ENCODE results near the gene LZIC. TPM values are rescaled to one million over a fixed set of nuclear protein-coding genes. Genes with fewer than 3 reads are reported as not detected.

LZIC gene
- total RNA-seq, 1 experiment from 2014 or later = 32.5 TPM

- no peak overlapping the region for H3K4me2 ChIP-seq (ENCODE audit: low read length)
- H3K36me3 ChIP-seq (ENCODE audit: low read depth, low read length) = no peaks in the 10 kb centered on the region
- no peak overlapping the region for H3K27ac ChIP-seq (ENCODE audit: low read length)
- H3F3A ChIP-seq (ENCODE audit: low read length, unreplicated experiment) = no peaks in the 10 kb centered on the region
- peaks cover 13% of the 10 kb centered on the region for H3K4me1 ChIP-seq (ENCODE audit: insufficient read depth, low read length)
- no peak for DNase-seq
- H4K20me1 ChIP-seq (ENCODE audit: low read length) = no peaks in the 10 kb centered on the region
- BruUV-seq (replicated peaks) = no TSS peak
- H3K27me3 ChIP-seq (ENCODE audit: low read length) = no peaks in the 10 kb centered on the region
- ATAC-seq = no peak
- H3K4me3 ChIP-seq (ENCODE audit: low read length) = no peak overlapping the region
- H2AFZ ChIP-seq (ENCODE audit: low read length) = no peak overlapping the region
- intact Hi-C loops (cut with micrococcal nuclease) = no loop called here
- no peak overlapping the region for H3K9ac ChIP-seq (ENCODE audit: low read length)
- no peaks in the 10 kb centered on the region for H3K9me2 ChIP-seq (replicated peaks; ENCODE audit: low read length)
- POLR2A ChIA-PET (ENCODE audit: unreplicated experiment) = interaction anchor here (0.6 to 0.8 kb wide), 2 partner anchors 14 to 603 kb away, joined by 3 to 4 read pairs; no protein-coding TSS in a partner anchor
- no peak for TF ChIP-seq EZH2phosphoT487 (IDR thresholded peaks at IDR 0.05; ENCODE audit: borderline replicate concordance, low read length)
- TF ChIP-seq, protein P1, sequence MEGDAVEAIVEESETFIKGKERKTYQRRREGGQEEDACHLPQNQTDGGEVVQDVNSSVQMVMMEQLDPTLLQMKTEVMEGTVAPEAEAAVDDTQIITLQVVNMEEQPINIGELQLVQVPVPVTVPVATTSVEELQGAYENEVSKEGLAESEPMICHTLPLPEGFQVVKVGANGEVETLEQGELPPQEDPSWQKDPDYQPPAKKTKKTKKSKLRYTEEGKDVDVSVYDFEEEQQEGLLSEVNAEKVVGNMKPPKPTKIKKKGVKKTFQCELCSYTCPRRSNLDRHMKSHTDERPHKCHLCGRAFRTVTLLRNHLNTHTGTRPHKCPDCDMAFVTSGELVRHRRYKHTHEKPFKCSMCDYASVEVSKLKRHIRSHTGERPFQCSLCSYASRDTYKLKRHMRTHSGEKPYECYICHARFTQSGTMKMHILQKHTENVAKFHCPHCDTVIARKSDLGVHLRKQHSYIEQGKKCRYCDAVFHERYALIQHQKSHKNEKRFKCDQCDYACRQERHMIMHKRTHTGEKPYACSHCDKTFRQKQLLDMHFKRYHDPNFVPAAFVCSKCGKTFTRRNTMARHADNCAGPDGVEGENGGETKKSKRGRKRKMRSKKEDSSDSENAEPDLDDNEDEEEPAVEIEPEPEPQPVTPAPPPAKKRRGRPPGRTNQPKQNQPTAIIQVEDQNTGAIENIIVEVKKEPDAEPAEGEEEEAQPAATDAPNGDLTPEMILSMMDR (conservative IDR thresholded peaks at IDR 0.05; ENCODE audit: low read depth, low read length) = no peak
- TF ChIP-seq EZH2 (IDR thresholded peaks at IDR 0.05; ENCODE audit: low read length, unreplicated experiment) = no peak
- H3K79me2 ChIP-seq (ENCODE audit: low read length) = peaks cover 61% of the 10 kb centered on the region
- CTCF ChIA-PET = no interaction called here
- H3K9me3 ChIP-seq (ENCODE audit: low read length) = no peaks in the 10 kb centered on the region
Observed at GRCh38 chr1:9906466-9906865, 36.7 kb downstream of the LZIC start.

DNA sequence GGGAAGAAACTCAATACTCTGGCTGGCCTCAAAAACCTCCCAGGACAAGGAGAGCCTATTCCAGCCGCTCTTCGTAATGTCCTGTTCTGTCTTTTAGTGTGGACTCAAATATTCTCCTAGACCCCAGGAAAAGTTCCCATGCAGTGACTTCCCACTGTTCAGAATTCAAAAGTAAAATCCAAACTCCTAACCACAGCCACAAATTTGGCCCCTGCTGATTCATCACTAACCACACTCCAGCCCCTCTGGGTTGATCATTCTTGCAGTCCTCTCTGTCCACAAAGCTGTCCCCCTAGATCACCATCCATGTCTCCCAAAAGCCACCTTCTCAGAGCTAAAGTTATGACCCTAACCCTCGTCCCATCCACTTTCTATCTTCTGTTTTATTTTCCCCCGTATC lies 38.2 kb downstream of the LZIC start:
- ATAC-seq (no peak), DNase-seq (no peak)
- H3K4me3 ChIP-seq (ENCODE audit: low read length) = no peak overlapping the region
- H3K9me3 ChIP-seq (ENCODE audit: low read length) = no peaks in the 10 kb centered on the region
- TF ChIP-seq, protein P1 (conservative IDR thresholded peaks at IDR 0.05; ENCODE audit: low read depth, low read length) = no peak
- TF ChIP-seq EZH2 (IDR thresholded peaks at IDR 0.05; ENCODE audit: low read length, unreplicated experiment) (no peak), EZH2phosphoT487 (IDR thresholded peaks at IDR 0.05; ENCODE audit: borderline replicate concordance, low read length) (no peak)
- H3K27ac ChIP-seq (ENCODE audit: low read length) = no peak overlapping the region
- H3K4me1 ChIP-seq (ENCODE audit: insufficient read depth, low read length) = peaks cover 13% of the 10 kb centered on the region
- H3F3A ChIP-seq (ENCODE audit: low read length, unreplicated experiment) = no peaks in the 10 kb centered on the region
- ChIA-PET POLR2A (ENCODE audit: unreplicated experiment) (no interaction called here), CTCF (interaction anchor here (0.6 kb wide), 1 partner anchor 31 kb away, joined by 3 read pairs; no protein-coding TSS in a partner anchor)
- no peaks in the 10 kb centered on the region for H3K27me3 ChIP-seq (ENCODE audit: low read length)
- H3K9me2 ChIP-seq (replicated peaks; ENCODE audit: low read length) = no peaks in the 10 kb centered on the region
- H4K20me1 ChIP-seq (ENCODE audit: low read length) = no peaks in the 10 kb centered on the region
- no peaks in the 10 kb centered on the region for H3K36me3 ChIP-seq (ENCODE audit: low read depth, low read length)
- intact Hi-C loops (cut with micrococcal nuclease) = no loop called here
- H3K9ac ChIP-seq (ENCODE audit: low read length) = no peak overlapping the region
- no TSS peak for BruUV-seq (replicated peaks)
- no peak overlapping the region for H2AFZ ChIP-seq (ENCODE audit: low read length)
- peaks cover 69% of the 10 kb centered on the region for H3K79me2 ChIP-seq (ENCODE audit: low read length)
- no peak overlapping the region for H3K4me2 ChIP-seq (ENCODE audit: low read length)

- no peaks in the 10 kb centered on the region for H3F3A ChIP-seq (ENCODE audit: low read length, unreplicated experiment)
- intact Hi-C loops (cut with micrococcal nuclease) = no loop called here
- ChIA-PET POLR2A (ENCODE audit: unreplicated experiment) (no interaction called here), CTCF (interaction anchor here (0.6 kb wide), 1 partner anchor 30 kb away, joined by 3 read pairs; no protein-coding TSS in a partner anchor)
- no peak overlapping the region for H2AFZ ChIP-seq (ENCODE audit: low read length)
- DNase-seq (no peak), ATAC-seq (no peak)
- H4K20me1 ChIP-seq (ENCODE audit: low read length) = no peaks in the 10 kb centered on the region
- H3K27me3 ChIP-seq (ENCODE audit: low read length) = no peaks in the 10 kb centered on the region
- H3K9me2 ChIP-seq (replicated peaks; ENCODE audit: low read length) = no peaks in the 10 kb centered on the region
- H3K4me2 ChIP-seq (ENCODE audit: low read length) = no peak overlapping the region
- no peaks in the 10 kb centered on the region for H3K36me3 ChIP-seq (ENCODE audit: low read depth, low read length)
- BruUV-seq (replicated peaks) = no TSS peak
- TF ChIP-seq EZH2 (IDR thresholded peaks at IDR 0.05; ENCODE audit: low read length, unreplicated experiment) (no peak), EZH2phosphoT487 (IDR thresholded peaks at IDR 0.05; ENCODE audit: borderline replicate concordance, low read length) (no peak)
- TF ChIP-seq, protein P1 (conservative IDR thresholded peaks at IDR 0.05; ENCODE audit: low read depth, low read length) = no peak
- H3K4me3 ChIP-seq (ENCODE audit: low read length) = no peak overlapping the region
- H3K9ac ChIP-seq (ENCODE audit: low read length) = no peak overlapping the region
- peaks cover 13% of the 10 kb centered on the region for H3K4me1 ChIP-seq (ENCODE audit: insufficient read depth, low read length)
- peaks cover 71% of the 10 kb centered on the region for H3K79me2 ChIP-seq (ENCODE audit: low read length)
- no peak overlapping the region for H3K27ac ChIP-seq (ENCODE audit: low read length)
- no peaks in the 10 kb centered on the region for H3K9me3 ChIP-seq (ENCODE audit: low read length)
Observed at GRCh38 chr1:9904596-9904995, 38.6 kb downstream of the LZIC start.
